ENCODE data around the gene EPHA7.

EPHA7 gene

DNA sequence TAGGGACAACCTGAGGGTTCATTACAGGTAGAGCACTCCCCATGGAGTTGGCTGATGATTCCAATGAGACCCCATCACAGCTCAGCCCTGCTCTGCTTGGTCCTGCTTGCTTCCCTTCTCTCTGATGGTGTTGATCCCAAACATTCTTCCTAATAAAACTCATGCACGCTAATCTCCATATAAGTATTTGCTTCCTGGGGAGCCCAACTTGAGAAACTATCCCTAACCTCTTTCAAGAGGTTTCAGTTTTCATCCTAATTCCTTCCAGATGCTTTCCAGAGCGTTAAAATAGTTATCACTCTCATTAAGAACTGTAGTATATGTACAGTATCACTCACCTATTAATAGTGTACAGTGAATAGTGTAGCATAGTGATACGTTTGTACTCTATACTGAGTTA is 68.1 kb downstream of the EPHA7 start:
- Histone ChIP-seq H2BK5ac (ENCODE audit: low read length) (no peak overlapping the region), H3K79me2 (ENCODE audit: control insufficient read depth, insufficient read depth, low read length) (no peaks in the 10 kb centered on the region), H3K27me3 (ENCODE audit: insufficient read depth, low read length, poor library complexity) (no peaks in the 10 kb centered on the region), H2BK120ac (ENCODE audit: low read depth, low read length) (no peak overlapping the region), H4K5ac (ENCODE audit: low read length) (no peak overlapping the region), H3K4me1 (ENCODE audit: control insufficient read depth, low read depth, low read length) (no peaks in the 10 kb centered on the region), H3K23ac (ENCODE audit: low read length) (no peak overlapping the region), H3K36me3 (ENCODE audit: control insufficient read depth, insufficient read depth, low read length) (no peaks in the 10 kb centered on the region), H4K8ac (ENCODE audit: low read depth, low read length) (no peak overlapping the region), H3K4me2 (ENCODE audit: low read length) (no peak overlapping the region), H3K79me1 (ENCODE audit: low read length) (no peaks in the 10 kb centered on the region), H3K18ac (ENCODE audit: low read length) (no peak overlapping the region), H3K56ac (ENCODE audit: low read length) (no peak overlapping the region), H3K4ac (ENCODE audit: low read depth, low read length) (no peak overlapping the region), H2BK15ac (replicated peaks; ENCODE audit: low read depth) (no peak overlapping the region), H3K27ac (ENCODE audit: low read depth, low read length) (no peak overlapping the region), H3K4me3 (ENCODE audit: low read length) (no peak overlapping the region), H2AK5ac (ENCODE audit: low read length) (no peak overlapping the region), H3K9ac (ENCODE audit: low read length) (no peak overlapping the region)
- no CpG with 5 or more reads among the region's 3 CpGs for WGBS (ENCODE audit: extremely low coverage, insufficient coverage, low lambda C conversion rate)
- no peak for DNase-seq

DNA sequence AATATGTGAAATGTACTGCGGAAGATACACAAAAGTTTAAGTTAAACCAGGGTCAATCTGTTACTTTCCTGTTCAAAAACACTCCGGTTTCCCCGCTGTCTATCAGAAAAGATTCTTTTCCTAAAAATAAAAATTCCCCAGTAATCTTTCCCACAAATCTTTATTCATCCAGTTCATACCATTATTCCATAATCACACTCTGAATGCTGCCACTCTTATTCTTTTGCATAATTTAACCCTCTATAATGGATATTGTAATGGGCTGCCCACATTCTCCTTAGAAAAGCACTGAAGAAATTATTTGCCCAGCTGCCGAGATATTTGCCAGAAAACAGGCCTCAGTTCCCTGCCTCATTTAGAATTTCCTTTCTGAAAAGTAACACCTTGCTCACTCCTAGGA is 68.6 kb downstream of the EPHA7 start:
- Histone ChIP-seq H3K23ac (ENCODE audit: low read length) (no peak overlapping the region), H3K79me2 (ENCODE audit: control insufficient read depth, insufficient read depth, low read length) (no peaks in the 10 kb centered on the region), H3K56ac (ENCODE audit: low read length) (no peak overlapping the region), H3K36me3 (ENCODE audit: control insufficient read depth, insufficient read depth, low read length) (no peaks in the 10 kb centered on the region), H3K27ac (ENCODE audit: low read depth, low read length) (no peak overlapping the region), H2BK15ac (replicated peaks; ENCODE audit: low read depth) (no peak overlapping the region), H2BK120ac (ENCODE audit: low read depth, low read length) (no peak overlapping the region), H3K4me3 (ENCODE audit: low read length) (no peak overlapping the region), H2BK5ac (ENCODE audit: low read length) (no peak overlapping the region), H3K18ac (ENCODE audit: low read length) (no peak overlapping the region), H2AK5ac (ENCODE audit: low read length) (no peak overlapping the region), H3K4me1 (ENCODE audit: control insufficient read depth, low read depth, low read length) (no peaks in the 10 kb centered on the region), H3K27me3 (ENCODE audit: insufficient read depth, low read length, poor library complexity) (no peaks in the 10 kb centered on the region), H3K4me2 (ENCODE audit: low read length) (no peak overlapping the region), H4K8ac (ENCODE audit: low read depth, low read length) (no peak overlapping the region), H3K79me1 (ENCODE audit: low read length) (no peaks in the 10 kb centered on the region), H3K4ac (ENCODE audit: low read depth, low read length) (no peak overlapping the region), H3K9ac (ENCODE audit: low read length) (no peak overlapping the region), H4K5ac (ENCODE audit: low read length) (no peak overlapping the region)
- no peak for DNase-seq
- no CpG with 5 or more reads among the region's 4 CpGs for WGBS (ENCODE audit: extremely low coverage, insufficient coverage, low lambda C conversion rate)

DNA sequence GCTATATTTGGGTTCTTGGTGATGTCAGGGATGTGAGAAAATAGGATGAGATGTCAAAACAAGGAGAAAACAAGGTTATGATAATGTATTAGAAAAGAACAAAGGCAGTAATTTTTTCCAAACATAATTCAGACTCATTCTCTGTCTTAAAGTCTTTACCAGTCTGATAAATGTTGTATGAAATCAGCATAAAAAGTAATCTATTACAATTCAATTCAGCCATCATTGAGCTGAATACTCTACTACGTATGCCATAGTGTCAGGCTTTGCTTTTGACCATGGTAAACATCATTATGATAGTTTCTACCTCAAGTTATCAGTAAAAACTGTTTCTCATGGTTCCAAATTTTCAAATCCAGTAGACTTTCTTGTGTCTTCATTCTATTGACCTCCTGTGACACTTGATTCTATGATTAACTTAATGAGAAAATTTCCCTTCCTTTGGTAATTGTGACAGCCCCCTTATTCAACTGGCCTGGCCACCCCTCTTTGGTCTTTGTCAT is 75.0 kb downstream of the EPHA7 start:
- no peak overlapping the region for H2BK5ac ChIP-seq (ENCODE audit: low read length)
- H3K27me3 ChIP-seq (ENCODE audit: insufficient read depth, low read length, poor library complexity): no peaks in the 10 kb centered on the region
- no peaks in the 10 kb centered on the region for H3K4me1 ChIP-seq (ENCODE audit: control insufficient read depth, low read depth, low read length)
- no peak overlapping the region for H3K23ac ChIP-seq (ENCODE audit: low read length)
- no peak overlapping the region for H4K8ac ChIP-seq (ENCODE audit: low read depth, low read length)
- H3K79me2 ChIP-seq (ENCODE audit: control insufficient read depth, insufficient read depth, low read length): no peaks in the 10 kb centered on the region
- H3K79me1 ChIP-seq (ENCODE audit: low read length): no peaks in the 10 kb centered on the region
- no peak overlapping the region for H3K18ac ChIP-seq (ENCODE audit: low read length)
- no peak for DNase-seq
- H4K5ac ChIP-seq (ENCODE audit: low read length): no peak overlapping the region
- H3K56ac ChIP-seq (ENCODE audit: low read length): no peak overlapping the region
- H3K27ac ChIP-seq (ENCODE audit: low read depth, low read length): no peak overlapping the region
- H3K4ac ChIP-seq (ENCODE audit: low read depth, low read length): no peak overlapping the region
- WGBS (ENCODE audit: extremely low coverage, insufficient coverage, low lambda C conversion rate): no CpG with 5 or more reads among the region's 1 CpG
- H3K9ac ChIP-seq (ENCODE audit: low read length): no peak overlapping the region
- H3K4me3 ChIP-seq (ENCODE audit: low read length): no peak overlapping the region
- no peak overlapping the region for H3K4me2 ChIP-seq (ENCODE audit: low read length)
- no peak overlapping the region for H2BK120ac ChIP-seq (ENCODE audit: low read depth, low read length)
- no peaks in the 10 kb centered on the region for H3K36me3 ChIP-seq (ENCODE audit: control insufficient read depth, insufficient read depth, low read length)
- H2BK15ac ChIP-seq (replicated peaks; ENCODE audit: low read depth): no peak overlapping the region
- H2AK5ac ChIP-seq (ENCODE audit: low read length): no peak overlapping the region

DNA sequence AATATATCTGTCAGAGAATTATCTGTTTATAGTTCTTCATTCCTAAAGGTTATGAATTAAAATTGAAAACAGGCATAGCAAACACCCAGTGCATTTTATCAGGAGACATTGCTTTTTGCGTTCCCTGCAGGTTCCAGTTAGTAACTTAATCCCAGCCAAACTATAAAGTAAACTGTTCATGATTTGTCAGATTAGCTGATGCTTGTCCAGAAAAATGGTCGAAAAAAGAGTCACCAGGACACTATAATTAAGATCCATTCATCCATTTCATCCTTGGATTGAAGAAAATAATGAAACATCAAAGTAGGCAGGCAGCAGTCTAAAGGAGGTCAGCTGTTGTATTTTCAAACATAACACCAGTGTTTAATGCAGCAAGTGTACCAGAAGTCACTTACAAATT is 75.9 kb downstream of the EPHA7 start:
- no peak overlapping the region for H3K4ac ChIP-seq (ENCODE audit: low read depth, low read length)
- H3K23ac ChIP-seq (ENCODE audit: low read length): no peak overlapping the region
- H4K5ac ChIP-seq (ENCODE audit: low read length): no peak overlapping the region
- H3K4me3 ChIP-seq (ENCODE audit: low read length): no peak overlapping the region
- H2BK15ac ChIP-seq (replicated peaks; ENCODE audit: low read depth): no peak overlapping the region
- H3K79me1 ChIP-seq (ENCODE audit: low read length): no peaks in the 10 kb centered on the region
- no peak for DNase-seq
- no peak overlapping the region for H2AK5ac ChIP-seq (ENCODE audit: low read length)
- H2BK5ac ChIP-seq (ENCODE audit: low read length): no peak overlapping the region
- H3K27ac ChIP-seq (ENCODE audit: low read depth, low read length): no peak overlapping the region
- no peak overlapping the region for H3K18ac ChIP-seq (ENCODE audit: low read length)
- no peaks in the 10 kb centered on the region for H3K36me3 ChIP-seq (ENCODE audit: control insufficient read depth, insufficient read depth, low read length)
- H2BK120ac ChIP-seq (ENCODE audit: low read depth, low read length): no peak overlapping the region
- H3K4me2 ChIP-seq (ENCODE audit: low read length): no peak overlapping the region
- H3K79me2 ChIP-seq (ENCODE audit: control insufficient read depth, insufficient read depth, low read length): no peaks in the 10 kb centered on the region
- no peaks in the 10 kb centered on the region for H3K27me3 ChIP-seq (ENCODE audit: insufficient read depth, low read length, poor library complexity)
- no peaks in the 10 kb centered on the region for H3K4me1 ChIP-seq (ENCODE audit: control insufficient read depth, low read depth, low read length)
- no peak overlapping the region for H3K56ac ChIP-seq (ENCODE audit: low read length)
- no peak overlapping the region for H4K8ac ChIP-seq (ENCODE audit: low read depth, low read length)
- no peak overlapping the region for H3K9ac ChIP-seq (ENCODE audit: low read length)
- WGBS (ENCODE audit: extremely low coverage, insufficient coverage, low lambda C conversion rate): no CpG with 5 or more reads among the region's 2 CpGs

DNA sequence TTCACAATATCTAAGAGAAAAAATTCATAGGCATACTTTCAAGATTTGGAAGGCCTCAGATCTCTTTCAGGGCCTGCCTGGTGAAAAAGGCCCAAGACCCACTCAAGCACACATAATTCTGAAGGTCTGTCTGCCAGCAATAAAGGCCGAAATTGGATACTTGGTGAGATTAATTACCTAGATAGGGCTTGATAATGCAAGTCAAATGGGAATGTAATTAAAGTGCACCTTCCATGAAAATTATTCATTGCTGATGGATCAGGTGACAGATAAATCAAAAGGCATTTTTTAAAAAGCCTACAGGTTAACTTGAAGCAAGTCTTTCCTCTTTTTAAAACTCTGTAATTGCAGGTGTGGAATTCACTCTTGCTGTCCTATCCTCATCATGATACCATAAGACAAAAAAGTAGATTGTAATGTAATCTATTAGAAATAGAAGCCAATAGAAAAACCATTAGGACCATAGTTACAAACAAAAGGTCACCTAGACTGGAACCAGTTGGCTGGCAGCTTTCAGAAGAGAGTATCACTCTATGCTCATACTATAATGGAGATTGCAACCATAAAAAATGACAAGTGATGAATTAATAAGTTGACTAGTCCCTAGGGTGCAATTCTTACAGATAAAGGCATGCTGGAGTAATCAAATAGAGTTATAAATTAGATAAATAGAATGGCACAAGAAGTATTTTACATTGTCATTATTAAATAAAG is 77.3 kb downstream of the EPHA7 start:
- Histone ChIP-seq H3K36me3 (ENCODE audit: control insufficient read depth, insufficient read depth, low read length) (no peaks in the 10 kb centered on the region), H4K5ac (ENCODE audit: low read length) (no peak overlapping the region), H2AK5ac (ENCODE audit: low read length) (no peak overlapping the region), H4K8ac (ENCODE audit: low read depth, low read length) (no peak overlapping the region), H3K79me1 (ENCODE audit: low read length) (no peaks in the 10 kb centered on the region), H3K4me1 (ENCODE audit: control insufficient read depth, low read depth, low read length) (no peaks in the 10 kb centered on the region), H3K23ac (ENCODE audit: low read length) (no peak overlapping the region), H2BK120ac (ENCODE audit: low read depth, low read length) (no peak overlapping the region), H3K27ac (ENCODE audit: low read depth, low read length) (no peak overlapping the region), H3K4me2 (ENCODE audit: low read length) (no peak overlapping the region), H2BK5ac (ENCODE audit: low read length) (no peak overlapping the region), H3K18ac (ENCODE audit: low read length) (no peak overlapping the region), H3K4ac (ENCODE audit: low read depth, low read length) (no peak overlapping the region), H3K79me2 (ENCODE audit: control insufficient read depth, insufficient read depth, low read length) (no peaks in the 10 kb centered on the region), H3K56ac (ENCODE audit: low read length) (no peak overlapping the region), H3K27me3 (ENCODE audit: insufficient read depth, low read length, poor library complexity) (no peaks in the 10 kb centered on the region), H2BK15ac (replicated peaks; ENCODE audit: low read depth) (no peak overlapping the region), H3K9ac (ENCODE audit: low read length) (no peak overlapping the region), H3K4me3 (ENCODE audit: low read length) (no peak overlapping the region)
- no peak for DNase-seq
- WGBS (ENCODE audit: extremely low coverage, insufficient coverage, low lambda C conversion rate): no CpG with 5 or more reads among the region's 1 CpG
